ENCODE measurements around the gene HOXD9.
A peak's percentile ranks its signal among the peaks of the same experiment; 100 is the strongest.

Gene HOXD9

DNA sequence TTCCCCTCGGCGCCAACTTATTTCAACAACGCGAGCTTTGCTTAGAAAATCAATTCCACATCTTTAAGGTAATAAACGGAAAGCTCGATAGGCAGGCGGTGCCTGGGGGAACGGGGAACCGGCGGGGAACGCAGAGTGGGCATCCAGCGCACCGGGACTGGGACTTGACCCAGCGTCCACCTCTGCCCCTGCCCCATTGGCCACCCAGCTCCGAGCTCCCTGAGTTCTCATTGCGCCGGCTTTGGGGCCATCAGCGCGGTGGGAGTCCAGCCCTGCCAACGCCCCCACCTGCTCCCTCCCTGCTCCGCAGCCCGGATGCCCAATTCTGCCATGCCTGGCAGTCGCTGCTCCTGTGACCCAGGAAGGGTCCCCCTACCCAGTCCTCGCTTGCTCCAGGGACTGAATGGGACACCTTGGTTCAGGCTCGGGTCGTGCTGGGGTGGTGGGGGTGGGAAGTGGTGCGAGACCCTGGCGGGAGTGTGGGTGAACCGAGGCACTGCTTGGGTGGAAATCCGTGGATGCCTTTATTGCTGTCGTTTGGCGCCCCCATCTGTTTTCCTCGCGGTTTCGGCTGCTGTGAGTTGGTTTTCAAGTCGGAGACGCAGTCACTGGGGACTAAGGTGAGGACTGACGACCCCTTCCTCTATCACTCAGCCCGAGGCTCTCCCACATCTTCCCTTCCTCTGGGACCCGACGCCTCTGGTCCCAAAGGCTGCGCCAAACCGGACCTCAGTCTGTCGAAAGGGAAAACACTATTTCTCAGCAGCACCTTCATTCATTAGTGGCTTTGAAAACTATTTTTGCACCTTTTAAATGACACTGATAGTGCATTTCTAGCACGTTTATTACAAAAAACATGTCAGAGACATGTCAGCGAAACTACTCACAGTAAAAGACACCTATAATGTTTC lies 36.4 kb upstream of the HOXD9 start:
- no peak for DNase-seq (ENCODE audit: low read depth)

DNA sequence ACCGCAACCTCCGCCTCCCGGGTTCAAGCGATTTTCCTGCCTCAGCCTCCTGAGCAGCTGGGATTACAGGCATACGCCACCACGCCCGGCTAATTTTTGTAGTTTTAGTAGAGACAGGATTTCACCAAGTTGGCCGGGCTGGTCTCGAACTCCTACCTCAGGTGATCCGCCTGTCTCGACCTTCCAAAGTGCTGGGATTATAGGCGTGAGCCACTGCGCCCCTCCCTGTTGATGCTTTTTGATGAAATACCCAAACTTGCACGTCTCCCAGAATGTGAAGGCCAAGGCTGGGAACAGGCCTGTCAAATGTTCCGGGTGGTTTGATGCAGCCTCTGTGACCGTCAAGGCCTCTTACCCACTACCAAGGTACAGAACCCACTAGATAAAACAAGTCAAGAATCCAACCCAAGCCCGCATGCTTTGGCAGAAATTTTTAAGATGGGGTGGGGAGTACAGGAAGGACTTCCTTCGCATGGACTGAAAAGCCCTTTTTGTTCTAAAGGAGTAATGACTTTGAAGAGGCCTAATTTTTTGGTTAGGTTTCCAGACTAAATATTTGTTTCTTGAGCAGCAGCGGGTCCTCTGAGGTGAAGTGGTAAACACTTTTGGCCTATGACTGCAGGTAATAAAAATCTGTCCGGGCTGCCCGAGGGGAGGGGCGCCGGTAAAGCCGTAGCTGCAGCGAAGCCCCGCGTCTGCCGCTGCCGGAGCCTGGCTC lies 35.0 kb upstream of the HOXD9 start:
- no peak for DNase-seq (ENCODE audit: low read depth)

DNA sequence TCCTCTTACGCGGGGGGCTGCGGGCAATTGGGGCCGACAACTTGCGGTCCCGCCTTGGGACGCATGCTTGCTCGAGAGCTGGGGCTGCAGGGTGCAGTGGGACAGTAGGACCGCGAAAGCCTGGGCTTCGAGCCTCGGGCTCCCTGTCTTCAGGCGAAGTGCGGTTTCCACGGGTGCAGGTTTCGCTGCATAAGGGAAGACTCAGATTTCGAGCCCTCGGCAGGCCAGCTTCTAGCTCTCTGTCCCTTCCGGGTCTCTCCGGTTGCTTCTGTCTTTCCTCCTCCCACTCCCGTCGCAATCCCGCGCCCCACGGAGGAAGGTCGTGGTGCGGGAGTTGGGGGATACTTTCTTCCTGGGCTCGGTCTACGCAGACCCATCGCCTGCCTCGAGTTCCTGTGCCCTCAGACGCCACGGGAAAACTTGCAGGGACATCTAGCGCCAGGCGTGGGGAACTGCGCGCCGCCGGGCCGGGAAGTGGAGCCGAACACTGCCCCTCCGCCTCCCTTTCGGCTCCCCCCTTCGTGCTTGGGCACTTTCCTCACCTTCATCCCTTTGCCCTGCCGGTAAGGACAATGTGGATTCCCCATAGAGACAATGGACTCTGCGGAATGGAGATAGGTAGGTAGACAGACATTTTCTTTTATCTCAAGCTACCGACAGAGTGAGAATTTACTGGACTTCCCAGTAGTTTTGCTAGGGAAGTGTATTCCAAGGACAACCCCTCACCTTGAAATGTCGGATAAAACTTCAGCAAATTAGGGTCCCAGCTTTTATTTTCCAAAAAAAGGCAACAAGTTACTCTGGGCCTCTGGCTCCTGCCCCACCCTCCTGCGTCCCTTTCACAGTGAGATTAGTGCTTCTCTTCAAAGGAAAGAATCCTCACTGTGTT lies 34.2 kb upstream of the HOXD9 start:
- DNase-seq (ENCODE audit: low read depth), result no peak

DNA sequence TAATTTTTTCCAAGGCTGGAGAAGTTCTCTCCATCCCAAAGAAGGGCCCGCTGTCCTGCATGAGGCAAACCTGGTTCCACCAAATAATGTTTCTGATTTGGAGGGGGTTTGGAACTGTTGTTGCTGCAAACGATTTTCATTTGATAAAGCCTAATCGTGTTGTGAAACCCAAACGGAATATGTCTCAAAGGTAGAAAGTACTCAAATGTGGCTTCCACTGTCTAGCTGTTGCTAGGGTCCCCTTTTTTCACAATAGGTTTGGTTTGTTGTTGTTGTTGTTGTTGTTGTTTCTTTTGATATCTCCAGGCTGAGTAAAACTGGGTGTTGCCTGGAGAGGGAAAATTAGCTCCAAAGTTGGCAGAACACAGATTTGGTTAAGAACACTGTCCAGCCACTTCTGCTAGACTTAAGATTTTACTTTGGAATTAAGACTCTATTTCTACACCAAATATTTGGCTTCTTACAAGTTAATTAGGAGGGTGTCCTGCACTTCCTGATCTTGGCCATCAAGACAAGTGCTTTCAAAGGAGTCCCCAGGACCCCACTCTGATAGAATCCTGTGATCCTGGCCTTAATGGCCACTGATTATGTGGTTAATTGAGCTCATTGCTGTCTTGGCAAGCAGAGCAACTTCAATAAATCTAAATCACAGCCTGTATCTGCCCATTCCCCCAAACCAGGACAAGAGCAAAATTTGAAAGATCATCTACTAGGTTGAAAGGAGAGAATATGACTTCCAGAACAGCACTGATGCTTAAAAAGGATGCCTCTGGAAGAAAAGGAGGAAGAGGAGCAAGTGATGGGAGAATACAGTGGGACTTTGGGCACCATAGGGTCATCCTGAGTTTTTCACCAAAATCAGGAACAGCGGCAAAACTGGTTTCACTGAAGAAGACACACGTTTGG lies 33.3 kb upstream of the HOXD9 start:
- DNase-seq (ENCODE audit: low read depth), result no peak

DNA sequence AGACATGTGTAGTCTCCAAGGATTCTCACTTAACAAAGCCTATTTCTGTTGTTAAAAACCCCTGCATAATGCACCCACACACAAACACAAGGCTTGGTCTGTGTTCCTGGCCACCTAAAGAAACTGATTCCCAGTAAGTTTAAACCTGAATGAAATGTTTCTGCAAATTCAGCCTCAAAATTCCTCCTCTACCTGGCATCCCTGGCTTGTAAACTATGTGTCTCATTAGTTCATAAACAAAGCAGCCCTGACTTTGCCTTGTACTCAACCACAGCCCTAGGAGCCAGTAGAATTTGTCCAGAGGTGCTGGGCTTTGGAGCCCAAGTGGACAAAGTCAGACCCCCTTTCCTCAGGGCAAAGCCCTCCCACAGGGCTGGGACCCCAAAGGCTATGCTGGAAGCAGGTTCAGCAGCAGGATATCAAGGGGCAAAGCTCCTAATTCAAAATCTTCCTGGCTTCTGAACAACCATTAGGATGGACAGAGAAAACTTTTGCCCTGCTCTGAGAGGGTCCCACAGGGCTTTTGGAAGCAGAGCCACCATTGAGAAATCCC lies 32.6 kb upstream of the HOXD9 start:
- DNase-seq (ENCODE audit: low read depth), result no peak

DNA sequence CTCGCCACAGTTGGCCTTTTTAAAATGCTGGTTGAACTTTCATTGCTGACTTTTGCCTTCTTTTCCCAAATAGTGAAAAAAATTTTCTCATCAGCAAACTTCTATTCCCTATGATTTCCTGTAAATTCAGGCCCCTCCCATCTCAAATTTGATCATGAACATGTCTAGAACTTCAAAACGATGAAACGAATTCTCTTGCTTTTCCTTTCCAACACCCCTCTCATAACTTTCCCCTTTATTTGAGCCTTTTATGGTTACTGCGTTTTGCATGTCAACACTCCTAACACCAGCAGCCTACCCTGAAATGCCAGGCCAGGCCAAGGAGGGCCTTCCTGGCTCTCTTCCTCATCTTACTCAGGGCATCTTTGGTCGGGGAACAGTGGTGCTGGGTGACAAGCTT lies 31.7 kb upstream of the HOXD9 start:
- no peak for DNase-seq (ENCODE audit: low read depth)

DNA sequence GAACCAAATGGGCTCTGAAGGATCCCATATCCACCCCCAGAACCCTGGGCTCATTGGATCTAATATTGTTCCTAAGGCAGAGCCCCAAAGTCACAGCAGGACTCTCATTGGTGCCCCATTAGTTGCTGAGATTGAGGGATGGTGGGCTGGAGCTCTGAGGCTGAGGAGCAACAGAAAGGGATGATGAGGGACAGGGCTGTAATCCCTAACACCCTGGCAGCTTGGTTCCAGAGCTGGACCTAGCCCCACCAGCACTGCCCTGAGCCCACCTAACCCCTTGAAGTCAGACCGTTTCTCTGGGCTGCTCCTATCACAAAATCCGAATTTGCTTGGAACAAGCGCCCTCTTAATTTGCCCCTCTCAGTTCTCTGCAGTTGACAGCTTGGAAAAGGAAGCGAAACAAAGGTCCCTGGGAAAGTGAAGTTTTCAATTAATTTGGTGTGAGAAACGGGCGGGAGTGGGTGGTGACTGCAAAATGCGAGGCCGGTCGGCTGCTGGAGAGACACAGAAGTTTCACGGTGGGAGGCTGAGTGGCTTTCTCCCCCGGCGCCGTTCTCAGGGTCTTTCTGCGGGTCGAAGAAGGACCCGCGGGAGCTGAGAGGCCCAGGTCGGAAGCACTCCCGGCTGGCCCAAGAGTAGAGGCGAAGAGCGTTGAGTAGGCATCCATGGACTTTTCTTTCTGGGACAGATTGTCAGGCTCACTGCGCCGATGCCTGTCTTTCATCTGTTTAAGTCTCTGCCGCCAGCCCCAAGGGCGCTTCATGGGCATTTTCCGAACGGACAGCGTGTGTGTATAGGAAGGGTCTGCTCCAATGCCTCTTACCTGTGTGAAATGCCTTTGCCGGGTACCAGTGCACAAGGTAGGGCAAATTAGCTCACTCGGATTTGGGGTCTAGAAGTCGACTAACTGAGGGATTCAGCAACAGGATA lies 30.9 kb upstream of the HOXD9 start:
- no peak for DNase-seq (ENCODE audit: low read depth)

DNA sequence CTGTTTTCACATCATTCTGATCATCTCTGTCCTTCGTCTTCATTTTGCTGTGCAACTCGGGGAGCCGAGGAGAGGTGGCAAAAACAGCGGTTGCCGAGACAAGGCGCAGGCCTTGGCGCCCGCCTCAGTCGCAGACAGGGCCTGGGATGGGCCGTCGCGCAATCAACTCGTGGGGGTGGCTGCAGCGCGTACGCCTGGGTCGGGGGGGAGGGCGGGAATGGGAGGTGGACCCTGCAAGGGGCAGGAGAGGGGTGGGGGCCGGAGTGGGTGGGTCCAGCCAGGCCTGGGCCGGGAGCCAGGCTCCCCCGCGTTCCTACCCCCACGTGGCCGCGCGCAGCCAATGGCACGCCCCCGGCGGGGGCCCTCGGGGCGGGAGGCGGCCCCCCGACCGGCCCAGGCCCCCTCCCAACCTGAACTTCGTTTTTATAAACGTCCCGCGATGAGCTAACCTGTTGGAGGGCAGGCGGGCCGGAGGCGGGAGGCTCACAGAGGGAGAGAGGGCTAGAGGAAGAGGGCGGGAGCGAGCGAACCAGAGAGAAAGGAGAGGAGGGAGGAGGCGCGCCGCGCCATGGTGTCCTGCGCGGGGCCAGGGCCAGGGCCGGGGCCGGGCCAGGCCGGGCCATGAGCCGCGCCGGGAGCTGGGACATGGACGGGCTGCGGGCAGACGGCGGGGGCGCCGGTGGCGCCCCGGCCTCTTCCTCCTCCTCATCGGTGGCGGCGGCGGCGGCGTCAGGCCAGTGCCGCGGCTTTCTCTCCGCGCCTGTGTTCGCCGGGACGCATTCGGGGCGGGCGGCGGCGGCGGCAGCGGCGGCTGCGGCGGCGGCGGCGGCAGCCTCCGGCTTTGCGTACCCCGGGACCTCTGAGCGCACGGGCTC lies 30.0 kb upstream of the HOXD9 start, which contains the start of gene HOXD13:
Gene HOXD13 (plus strand): TSS at position 452 of the 875 bp plus-strand sequence. CDS start 170 bp downstream, at position 622.
- no peak for DNase-seq (ENCODE audit: low read depth)

DNA sequence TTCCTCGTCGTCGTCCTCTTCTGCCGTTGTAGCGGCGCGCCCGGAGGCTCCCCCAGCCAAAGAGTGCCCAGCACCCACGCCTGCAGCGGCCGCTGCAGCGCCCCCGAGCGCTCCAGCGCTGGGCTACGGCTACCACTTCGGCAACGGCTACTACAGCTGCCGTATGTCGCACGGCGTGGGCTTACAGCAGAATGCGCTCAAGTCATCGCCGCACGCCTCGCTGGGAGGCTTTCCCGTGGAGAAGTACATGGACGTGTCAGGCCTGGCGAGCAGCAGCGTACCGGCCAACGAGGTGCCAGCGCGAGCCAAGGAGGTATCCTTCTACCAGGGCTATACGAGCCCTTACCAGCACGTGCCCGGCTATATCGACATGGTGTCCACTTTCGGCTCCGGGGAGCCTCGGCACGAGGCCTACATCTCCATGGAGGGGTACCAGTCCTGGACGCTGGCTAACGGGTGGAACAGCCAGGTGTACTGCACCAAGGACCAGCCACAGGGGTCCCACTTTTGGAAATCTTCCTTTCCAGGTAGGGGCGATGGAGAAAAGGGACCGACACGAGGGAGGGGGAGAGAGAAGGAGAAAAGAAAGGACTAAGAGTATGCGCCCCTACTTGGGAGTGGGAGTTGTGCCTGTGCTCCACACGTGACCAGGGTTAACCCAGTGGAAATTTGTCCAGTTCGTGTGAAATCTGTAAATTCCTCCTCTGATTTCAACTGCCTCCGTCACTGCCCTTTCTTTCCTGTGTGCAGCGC lies 29.2 kb upstream of the HOXD9 start:
- DNase-seq (ENCODE audit: low read depth), result no peak

DNA sequence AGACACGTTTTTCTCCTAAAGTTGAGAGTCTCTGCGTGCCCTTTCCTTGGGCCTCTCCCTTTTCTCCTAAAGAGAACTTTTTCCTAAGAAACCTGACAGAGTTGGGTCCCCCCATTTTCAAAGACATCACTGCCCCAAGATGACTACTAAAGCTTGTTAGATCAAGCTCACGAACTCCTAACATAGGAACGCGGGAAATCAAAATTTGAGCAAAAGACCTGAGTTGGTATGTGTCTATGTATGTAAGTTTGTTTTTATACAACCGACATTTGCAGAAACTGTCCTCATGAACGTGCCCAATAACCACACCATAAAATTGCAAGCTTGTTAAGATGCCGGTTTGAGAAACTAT lies 28.6 kb upstream of the HOXD9 start:
- no peak for DNase-seq (ENCODE audit: low read depth)

DNA sequence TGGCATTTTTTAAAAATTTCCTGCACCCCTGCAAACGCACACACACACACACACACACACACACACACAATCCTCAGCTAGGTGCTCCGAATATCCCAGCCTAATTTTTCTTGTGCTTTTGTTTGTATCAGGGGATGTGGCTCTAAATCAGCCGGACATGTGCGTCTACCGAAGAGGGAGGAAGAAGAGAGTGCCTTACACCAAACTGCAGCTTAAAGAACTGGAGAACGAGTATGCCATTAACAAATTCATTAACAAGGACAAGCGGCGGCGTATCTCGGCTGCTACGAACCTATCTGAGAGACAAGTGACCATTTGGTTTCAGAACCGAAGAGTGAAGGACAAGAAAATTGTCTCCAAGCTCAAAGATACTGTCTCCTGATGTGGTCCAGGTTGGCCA lies 28.2 kb upstream of the HOXD9 start:
- DNase-seq (ENCODE audit: low read depth), result no peak

DNA sequence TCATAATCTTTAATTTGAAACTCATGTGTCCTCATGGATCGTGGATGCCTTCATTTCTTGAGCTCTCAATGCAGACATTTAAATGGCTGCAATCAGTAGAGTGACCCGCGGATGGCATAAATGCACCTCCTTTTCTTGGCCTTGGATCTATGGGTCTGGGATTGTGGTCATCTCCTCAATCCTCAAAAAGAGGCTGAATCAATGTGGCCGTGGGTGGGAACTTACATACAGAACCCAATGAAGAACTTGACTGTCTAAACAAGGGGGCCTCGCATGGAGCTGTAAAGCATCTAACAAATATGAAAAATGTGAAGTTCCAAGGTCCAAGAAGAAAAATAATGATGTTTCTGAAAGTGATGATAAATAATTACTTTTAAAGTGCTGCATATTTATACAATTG lies 27.1 kb upstream of the HOXD9 start:
- no peak for DNase-seq (ENCODE audit: low read depth)

DNA sequence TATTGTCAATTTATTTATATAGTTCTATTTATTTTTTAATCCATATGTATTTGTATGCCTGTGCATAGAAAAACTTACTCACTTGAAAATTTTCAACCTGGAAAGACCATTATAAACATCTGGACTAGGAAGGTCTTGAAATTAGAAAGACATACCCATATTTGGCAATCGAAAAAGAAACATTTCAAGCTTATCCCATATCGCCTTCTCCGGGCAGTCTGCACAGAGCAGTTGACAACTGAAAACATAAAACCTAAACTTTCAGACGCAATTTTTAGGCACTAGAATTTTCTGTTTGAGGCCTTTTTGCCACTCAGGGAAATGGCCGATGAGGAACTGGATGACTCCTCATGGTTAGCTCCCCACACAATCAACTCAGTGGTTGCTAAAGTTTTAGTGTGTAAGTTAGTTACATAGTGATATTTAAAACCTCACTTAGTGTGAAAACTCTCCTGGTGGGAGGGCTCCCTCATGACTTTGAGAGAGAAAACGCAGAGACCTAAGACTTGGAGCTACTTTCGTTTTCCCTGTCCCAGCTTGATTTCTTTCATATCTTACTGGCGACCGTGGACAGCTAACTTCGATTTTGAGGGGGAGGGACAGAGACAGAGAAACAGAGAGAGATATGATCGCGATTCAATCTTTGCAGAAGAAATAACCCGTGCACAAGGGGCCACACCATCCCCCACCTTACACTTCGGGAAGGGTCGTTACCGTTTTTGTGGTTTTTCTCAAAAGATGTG lies 26.1 kb upstream of the HOXD9 start:
- no peak for DNase-seq (ENCODE audit: low read depth)

DNA sequence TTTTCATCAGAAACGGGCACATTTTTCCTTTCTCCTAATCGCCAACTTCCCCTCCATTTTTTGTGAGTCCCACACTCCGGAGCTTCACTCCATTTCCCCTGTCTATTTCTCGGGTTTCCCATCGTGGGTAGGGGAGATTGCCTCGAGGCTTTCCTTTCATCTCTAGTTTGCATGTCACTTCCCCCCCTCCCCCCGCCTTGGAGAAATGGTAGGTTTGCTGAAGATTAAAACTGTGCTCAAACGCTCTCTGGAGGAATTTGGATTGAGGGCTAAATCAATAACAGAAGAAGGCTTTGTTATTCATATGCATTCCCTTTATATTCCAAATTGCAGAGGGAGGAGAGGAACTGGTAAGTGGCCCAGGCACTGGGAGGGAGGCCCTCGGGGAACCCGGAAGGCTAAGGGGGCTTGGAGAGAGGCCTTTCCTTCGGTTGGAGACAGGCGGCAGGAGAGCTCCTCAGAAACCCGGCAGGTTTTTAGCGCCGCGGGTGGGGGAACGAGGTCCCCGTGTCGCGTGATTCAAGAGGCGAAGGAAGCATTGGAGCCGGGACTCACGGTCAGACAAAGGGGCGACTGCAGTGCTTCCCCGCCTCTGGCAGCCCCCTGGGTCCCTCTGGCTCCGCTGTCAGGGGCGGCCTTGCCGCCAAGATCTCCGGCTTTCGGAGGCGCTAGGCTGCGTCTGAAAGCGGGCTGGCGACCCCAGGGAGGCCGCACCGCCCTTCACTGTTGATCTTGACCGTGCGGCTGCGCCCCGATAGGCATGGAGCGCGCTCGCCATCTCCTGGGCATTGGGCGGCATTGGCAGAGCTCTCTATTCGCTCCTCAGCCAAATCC lies 25.3 kb upstream of the HOXD9 start:
- DNase-seq (ENCODE audit: low read depth), result peak; percentile 34

DNA sequence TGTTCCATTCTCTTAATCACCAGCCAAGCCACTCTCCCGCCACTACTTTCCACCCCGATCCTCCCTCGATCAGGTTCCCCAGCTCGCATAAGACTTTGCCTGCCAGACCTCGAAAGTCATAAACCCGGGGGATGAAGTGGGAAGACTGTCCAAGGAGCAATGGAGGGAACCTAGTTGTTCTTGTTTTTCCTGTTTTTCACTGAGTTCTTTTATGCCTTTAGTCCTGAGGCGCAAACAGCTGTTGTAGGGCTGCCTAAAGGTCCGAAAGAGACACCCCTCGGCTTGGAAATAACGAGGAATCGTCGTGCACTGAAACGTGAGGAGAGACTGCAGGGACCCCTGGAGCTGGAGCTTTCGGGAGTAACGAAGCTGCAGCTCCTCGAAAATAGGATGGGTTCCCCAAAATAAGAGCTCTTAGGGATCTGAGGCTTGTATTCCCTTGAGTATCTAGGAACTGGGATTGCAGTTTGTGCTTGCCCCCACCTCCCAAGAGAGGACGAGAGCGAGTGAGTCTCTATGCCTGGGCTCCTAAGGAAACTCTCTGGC lies 24.6 kb upstream of the HOXD9 start:
- no peak for DNase-seq (ENCODE audit: low read depth)

Data from HS-27A (cell line).